Omental fat pad (tissue), 4 donors: ENCODE data around the gene WNT9A. TPM values are rescaled to one million over a fixed set of nuclear protein-coding genes. Genes with fewer than 3 reads are reported as not detected.

Source experiments
- ATAC-seq: fragments of 150-250 bp; one replicate; pipeline ENCODE4 v1.9.1; 2016; ENCODE audit warnings: mild to moderate bottlenecking, moderate library complexity; ENCODE audit not compliant: low FRiP score
- DNase-seq: peaks from one replicate; pipeline ENCODE4 v3.0.0-alpha.2; 2019; ENCODE audit warnings: low spot score
- CTCF ChIP-seq, 3 donors: fragments of 450-650 bp; IDR thresholded peaks; one replicate each; pipeline ENCODE4 v1.5.1; 2016 to 2017; ENCODE audit warnings: antibody characterized with exemption in 3 of 3, mild to moderate bottlenecking in 3 of 3, moderate library complexity in 2 of 3
- total RNA-seq, 4 donors: library from RNA; depleted of rRNA; stranded (reverse); fragments of >200 nt; gene quantifications; one replicate each; pipeline ENCODE4 v1.1.0, GENCODE V29; 2016

WNT9A gene
- total RNA-seq, 4 donors from 2014 or later, result 1.3 to 16.5 (median 5.8) TPM

GRCh38 chr1:227921461-227922185 lies 26.1 kb downstream of the WNT9A start:
- DNase-seq (no peak), ATAC-seq (no peak)
- no peak for TF ChIP-seq CTCF (IDR thresholded peaks at IDR 0.05)

GRCh38 chr1:227920896-227921295 lies 26.8 kb downstream of the WNT9A start:
- DNase-seq (no peak), ATAC-seq (no peak)
- no peak for TF ChIP-seq CTCF (IDR thresholded peaks at IDR 0.05)

- no peak for TF ChIP-seq CTCF (IDR thresholded peaks at IDR 0.05)
- DNase-seq (no peak), ATAC-seq (no peak)
These were observed 27.3 kb downstream of the WNT9A start for GRCh38 chr1:227920426-227920825.

GRCh38 chr1:227919906-227920305 lies 27.8 kb downstream of the WNT9A start:
- ATAC-seq (no peak), DNase-seq (no peak)
- no peak for TF ChIP-seq CTCF (IDR thresholded peaks at IDR 0.05)

GRCh38 chr1:227918736-227919135 lies 29.0 kb downstream of the WNT9A start:
- no peak for TF ChIP-seq CTCF (IDR thresholded peaks at IDR 0.05)
- DNase-seq (no peak), ATAC-seq (no peak)

GRCh38 chr1:227918083-227918700 lies 29.5 kb downstream of the WNT9A start:
- ATAC-seq, result no peak
- no peak for DNase-seq
- TF ChIP-seq CTCF (IDR thresholded peaks at IDR 0.05), result no peak
